Mesenteric fat pad (tissue), 1 donor: Measurements from ENCODE around the gene CCNF. TPM values are rescaled to one million over a fixed set of nuclear protein-coding genes. Genes with fewer than 3 reads are reported as not detected.
"Not testable (repeated sequence)": the region's sequence is repeated elsewhere in the genome, so short reads cannot be mapped to it uniquely, and the experiment has no call there.

Source experiments
- DNase-seq: peaks from one replicate; pipeline ENCODE4 v3.0.0-alpha.2; 2020; ENCODE audit warnings: low spot score
- total RNA-seq: library from RNA; stranded (reverse); fragmentation: NEBNext Ultra II Directional; extraction: Animal tissue kit (Norgen Biotek cat#: 25700); gene quantifications from one replicate; pipeline ENCODE4 v1.2.1, GENCODE V29; 2021
- donor health status: DM: yes; HTN: yes; CAD: no.

CCNF gene
- total RNA-seq, 1 donor from 2014 or later = 3.9 TPM

DNA sequence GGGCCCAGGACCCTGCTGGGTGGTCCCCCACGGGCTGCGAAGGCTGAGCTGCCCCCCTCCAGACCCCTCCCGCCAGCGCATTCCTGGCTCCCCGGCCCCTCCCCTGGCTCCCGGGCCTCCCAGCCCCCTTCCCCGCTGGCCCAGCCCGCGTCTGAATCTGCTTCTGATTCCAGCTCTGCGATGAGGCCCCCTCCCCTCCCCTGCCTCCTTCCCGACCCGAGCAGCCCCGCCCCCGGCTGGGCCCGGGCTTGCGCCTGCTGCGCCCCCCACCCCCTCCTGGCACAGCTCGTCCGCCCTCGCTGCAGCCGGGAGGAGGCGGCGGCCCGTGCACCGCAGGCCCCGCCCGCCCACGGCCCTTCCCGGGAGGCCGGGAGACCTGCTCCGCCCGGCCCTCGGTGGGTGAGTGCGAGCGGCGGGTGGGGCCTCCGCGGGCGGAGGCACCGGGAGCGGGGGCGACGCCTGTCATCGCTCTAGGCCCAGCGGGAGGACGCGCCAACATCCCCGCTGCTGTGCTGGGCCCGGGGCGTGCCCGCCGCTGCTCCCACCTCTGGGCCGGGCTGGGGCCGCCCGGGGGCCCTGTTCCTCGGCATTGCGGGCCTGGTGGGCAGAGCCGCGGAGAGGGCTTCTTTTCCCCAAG, 41.9 kb downstream of the CCNF start, which contains the start of gene NTN3:
Gene NTN3, plus strand, starts transcription at position 282 of the 637 bp plus-strand sequence. CDS start 405 bp downstream, outside the sequence.
- no peak for DNase-seq

- DNase-seq = no peak
Observed at GRCh38 chr16:2471653-2472487, 42.6 kb downstream of the CCNF start.

GRCh38 chr16:2472488-2472864, 43.2 kb downstream of the CCNF start:
- DNase-seq = no peak

GRCh38 chr16:2472885-2473445, 43.7 kb downstream of the CCNF start:
- no peak for DNase-seq

DNA sequence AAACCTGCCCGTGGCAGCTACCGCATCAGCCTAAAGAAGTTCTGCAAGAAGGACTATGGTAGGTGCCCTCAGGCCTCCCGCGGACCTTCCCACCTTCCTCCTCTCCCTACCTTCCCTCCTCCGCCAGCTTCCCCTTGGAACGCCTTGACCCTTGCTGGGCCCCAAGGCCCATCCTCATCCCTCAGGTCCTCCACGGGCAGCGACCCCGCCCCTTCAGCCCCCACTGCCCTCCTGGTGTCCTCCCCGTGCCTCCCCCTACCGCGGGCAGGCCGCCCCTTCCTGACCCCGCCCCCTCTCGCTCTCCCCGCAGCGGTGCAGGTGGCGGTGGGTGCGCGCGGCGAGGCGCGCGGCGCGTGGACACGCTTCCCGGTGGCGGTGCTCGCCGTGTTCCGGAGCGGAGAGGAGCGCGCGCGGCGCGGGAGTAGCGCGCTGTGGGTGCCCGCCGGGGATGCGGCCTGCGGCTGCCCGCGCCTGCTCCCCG, 44.2 kb downstream of the CCNF start:
- no peak for DNase-seq

DNA sequence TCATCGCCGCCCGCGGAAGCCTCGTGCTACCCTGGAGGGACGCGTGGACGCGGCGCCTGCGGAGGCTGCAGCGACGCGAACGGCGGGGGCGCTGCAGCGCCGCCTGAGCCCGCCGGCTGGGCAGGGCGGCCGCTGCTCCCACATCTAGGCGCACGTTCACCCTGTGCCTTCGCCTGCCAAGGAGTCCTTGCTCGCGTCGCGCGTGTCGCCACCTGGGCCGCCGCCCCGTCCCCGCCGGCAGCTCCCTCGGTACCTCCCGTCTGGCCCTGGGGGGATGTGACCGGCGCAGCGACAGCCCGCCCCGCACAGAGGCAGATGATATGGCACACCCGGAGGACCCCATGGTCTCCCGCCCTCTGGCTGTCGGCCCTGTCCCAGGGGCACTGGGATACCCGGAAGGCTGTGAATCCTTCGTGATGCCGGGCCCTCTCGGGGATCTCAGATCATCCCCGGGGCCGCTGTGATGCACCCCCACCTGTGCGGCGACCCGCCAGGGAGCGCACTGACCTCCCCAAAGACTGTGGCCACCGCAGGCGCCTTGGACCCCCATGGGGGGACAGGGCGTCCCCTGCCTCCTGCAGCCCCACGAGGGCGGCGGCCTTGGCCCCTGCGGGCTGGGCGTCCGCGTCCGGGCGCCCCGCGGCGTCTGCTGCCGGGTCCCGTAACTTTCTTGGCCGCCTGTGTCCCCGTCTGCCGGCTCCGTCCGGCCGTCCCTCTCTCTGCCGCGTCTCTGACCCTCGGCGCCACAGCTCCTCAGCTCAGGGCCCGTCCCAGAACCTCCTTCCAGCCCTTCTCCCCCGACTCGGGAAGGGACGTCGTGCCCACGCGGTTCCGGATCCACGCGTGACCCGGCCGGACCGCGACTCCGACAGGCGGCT, 45.0 kb downstream of the CCNF start:
- no peak for DNase-seq

DNA sequence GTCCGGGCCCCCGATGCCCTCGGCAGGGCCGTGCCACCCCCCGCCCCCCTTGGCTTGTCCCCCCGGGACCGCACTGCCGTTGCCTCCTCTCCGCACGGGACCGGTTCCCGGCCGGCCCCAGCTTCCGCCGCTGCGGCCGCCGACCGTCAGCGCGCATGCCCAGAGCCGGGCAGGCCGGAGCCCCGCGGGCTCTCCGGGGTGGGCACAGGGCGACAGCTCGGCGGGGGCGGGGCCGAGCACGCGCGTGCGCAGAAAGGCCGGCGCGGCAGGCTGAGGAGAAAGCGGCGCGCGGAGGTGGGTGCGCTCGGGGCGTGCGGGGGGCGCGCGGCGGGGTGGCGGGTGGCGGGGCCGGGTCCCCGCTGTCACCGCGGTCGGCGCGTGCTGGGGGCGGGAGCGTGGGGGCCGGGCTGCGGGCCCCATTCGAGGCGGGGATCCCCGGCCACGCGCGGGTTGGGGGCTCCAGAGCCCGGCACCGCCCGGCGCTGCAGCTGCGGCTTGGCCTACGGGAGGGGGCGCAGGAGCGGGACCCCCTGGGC, 45.7 kb downstream of the CCNF start, which contains the start of gene TBC1D24:
Gene TBC1D24, plus strand, starts transcription at position 251 of the 536 bp plus-strand sequence. CDS start 21,022 bp downstream, outside the sequence.
- peak; percentile 95 for DNase-seq

- DNase-seq = no peak
Observed at GRCh38 chr16:2475413-2476344, 46.4 kb downstream of the CCNF start.

GRCh38 chr16:2476345-2476720, 47.1 kb downstream of the CCNF start:
- no peak for DNase-seq

- no peak for DNase-seq
Observed at GRCh38 chr16:2476741-2477140, 47.5 kb downstream of the CCNF start.

GRCh38 chr16:2477327-2477726, 48.1 kb downstream of the CCNF start:
- DNase-seq = no peak

- DNase-seq = no peak
Observed at GRCh38 chr16:2478279-2478678, 49.0 kb downstream of the CCNF start.

DNA sequence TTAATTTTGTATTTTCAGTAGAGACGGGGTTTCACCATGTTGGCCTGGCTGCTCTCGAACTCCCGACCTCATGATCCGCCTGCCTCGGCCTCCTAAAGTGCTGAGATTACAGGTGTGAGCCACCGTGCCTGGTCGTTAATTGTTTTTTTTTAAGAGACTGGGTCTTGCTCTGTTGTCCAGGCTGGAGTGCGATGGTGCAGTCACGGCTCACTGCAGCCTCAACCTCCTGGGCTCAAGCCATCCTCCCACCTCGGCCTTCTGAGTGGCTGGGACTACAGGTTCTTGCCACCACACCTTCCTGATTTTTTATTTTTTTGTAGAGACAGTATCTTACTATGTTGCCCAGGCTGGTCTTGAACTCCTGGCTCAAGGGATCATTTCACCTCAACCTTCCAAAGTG, 50.7 kb downstream of the CCNF start:
- not testable (repeated sequence) for DNase-seq

DNA sequence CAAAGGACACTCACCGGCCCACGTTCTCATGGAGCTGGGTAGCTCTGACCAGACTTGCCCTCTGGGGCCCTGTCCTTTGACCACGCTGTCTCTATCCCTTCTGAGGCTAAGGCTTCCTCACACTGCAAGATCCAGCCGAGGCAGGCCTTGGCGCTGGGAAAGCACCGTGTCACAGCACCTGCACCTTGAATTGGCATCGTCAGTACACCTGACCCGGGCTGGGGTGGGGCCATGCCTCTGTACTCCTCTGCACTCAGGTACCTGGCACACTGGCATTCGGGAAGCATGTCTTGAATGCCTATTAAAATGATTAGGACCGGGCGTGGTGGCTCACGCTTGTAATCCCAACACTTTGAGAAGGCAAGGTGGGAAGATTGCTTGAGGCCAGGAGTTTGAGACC, 51.7 kb downstream of the CCNF start:
- no peak for DNase-seq

DNA sequence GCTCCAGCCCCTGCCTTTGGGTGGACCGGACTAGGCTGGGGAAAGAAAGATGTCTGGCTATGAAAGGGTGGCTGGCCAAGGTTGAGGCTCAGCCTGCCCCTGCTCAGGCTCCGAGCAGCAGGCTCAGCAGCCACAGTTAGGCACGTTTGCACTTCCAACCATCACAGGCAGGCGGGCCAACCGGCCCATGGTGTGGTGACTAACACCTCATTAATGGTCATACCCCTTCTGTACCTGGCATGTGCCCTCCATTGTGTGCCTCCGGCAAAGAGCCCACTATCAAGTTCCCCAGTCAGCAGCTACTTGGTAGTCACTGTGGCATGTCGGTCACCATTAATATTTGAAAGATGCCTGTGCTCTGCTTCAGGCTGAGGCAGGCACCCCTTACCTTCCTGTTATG, 52.4 kb downstream of the CCNF start:
- no peak for DNase-seq

- no peak for DNase-seq
Observed at GRCh38 chr16:2482249-2482648, 53.0 kb downstream of the CCNF start.

DNA sequence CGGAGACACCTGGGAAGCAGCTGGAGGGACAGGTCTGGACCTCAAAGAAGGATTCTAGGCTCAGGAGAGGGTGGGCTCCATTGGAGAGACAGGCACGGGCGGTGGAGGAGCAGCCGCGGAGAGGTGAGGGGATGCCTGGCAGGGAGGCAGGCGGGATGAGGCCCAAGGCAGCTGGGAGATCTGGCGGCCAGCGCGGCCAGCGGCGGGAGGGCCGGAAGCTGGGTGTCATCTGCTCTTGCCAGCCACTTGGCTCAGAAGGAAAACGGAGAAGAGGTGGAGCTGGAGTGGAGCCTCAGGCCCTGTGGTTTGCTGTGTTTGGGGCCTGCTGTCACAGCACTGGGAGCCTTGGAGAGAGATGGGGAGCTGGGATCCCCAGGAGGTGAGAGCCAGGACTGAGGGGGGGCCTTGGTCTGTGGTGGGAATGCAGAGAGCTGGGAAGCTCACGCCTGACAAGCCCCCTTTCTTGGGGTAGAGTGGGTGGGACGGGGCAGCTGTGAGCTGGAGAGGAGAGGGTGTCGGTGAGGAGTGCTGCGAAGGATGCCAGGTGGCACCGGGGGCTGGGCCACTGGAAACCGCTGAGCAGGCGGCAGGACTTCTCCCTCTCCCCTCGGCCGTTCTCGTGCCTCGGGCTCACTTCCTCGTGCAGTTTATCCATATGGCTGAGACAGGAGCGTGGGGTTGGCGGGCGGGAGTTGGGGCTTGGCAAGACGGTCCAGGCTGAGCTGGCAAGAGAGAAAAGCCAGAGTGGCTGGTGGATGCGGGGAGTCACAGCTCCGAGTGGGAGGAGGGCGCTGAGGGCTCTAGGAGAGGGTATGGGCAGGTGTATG, 53.7 kb downstream of the CCNF start:
- DNase-seq = no peak

DNA sequence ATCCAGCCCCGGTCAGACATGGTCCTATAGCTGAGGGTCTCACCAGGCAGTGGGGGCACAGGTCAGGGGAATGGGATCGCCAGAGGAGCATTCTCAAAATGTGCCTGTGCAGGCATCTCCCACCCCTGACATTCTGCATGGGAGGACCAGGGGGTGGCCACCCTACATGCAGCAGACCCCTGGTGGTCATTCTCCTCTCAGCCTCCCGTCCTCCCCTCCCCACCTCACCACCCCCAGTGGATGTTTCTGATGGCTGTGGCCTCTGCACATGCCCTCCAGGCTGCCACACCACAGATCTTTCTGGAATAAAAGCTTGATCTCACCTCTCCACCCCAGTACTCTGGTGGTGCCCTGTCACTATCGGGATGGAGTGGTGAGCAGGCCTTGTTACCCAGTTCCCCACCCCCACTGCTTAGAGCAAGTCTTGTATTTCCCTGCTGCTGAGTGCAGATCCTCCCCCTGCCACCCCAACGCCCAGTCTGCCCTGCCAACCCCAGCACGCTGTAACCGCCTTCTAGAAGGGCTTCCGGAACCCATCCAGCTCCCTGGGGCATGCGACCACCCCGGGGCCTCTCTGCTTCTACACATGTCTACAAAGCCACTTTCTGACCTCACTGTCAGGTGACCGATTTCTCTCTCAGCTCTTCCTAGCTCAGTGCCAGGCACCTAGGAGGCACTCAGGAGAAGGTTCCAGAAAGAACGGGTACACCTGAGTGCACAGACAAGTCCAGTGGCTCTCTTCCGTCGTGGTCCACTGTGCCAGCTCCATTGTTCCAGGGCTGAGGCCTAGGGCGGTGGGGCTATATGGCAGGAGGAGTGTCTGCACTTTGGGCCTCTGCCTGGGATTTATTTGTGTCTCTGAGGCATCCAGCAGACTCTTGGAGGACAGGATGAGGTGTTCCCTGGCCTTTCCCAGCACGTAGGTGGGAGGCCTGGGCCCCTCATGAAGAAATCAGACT, 55.0 kb downstream of the CCNF start:
- DNase-seq = no peak
